Measurements from ENCODE around the gene TCAF2. TPM values are rescaled to one million over a fixed set of nuclear protein-coding genes. Genes with fewer than 3 reads are reported as not detected.
"Not testable (repeated sequence)": the region's sequence is repeated elsewhere in the genome, so short reads cannot be mapped to it uniquely, and the experiment has no call there.

Gene TCAF2
- total and polyA plus RNA-seq, 2 donors (not counting 1 experiment from before 2014, with no cell fraction given) = 1.5 to 3.1 TPM

DNA sequence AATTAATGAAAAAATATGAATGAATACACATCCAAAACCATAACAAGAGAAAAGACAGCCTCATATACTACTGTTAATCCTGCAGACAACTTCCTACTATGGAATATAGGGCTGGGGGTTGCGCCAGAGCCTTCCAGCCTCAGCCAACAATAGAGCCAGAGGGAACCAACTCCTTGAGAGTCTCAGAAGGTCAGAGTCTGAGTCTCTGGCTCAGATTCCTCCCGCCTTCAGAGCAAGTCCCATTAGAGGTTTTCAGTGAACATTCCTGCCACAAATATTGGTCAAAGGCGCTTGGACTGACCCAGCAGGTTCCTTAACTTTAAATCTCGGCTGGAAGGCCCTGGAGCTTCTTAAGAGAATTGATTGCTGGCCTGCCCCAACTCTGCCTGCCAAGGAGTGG lies 11.7 kb downstream of the TCAF2 start:
- H3K79me2 ChIP-seq (ENCODE audit: control insufficient read depth, insufficient read depth, low read length); H2AFZ ChIP-seq (ENCODE audit: low read length); DNase-seq (ENCODE audit: low read depth in 2 of 2); H4K20me1 ChIP-seq (ENCODE audit: control insufficient read depth, extremely low read depth, insufficient read depth, low read length); H3K9ac ChIP-seq (ENCODE audit: insufficient read depth, low read length); H3K4me1 ChIP-seq (ENCODE audit: control insufficient read depth, extremely low read depth, insufficient read depth, low read length); H3K4me3 ChIP-seq (replicated peaks in 1 of 4; ENCODE audit: control extremely low read depth in 1 of 4, insufficient read depth in 1 of 4, low read depth in 3 of 4, low read length in 4 of 4); H3K9me3 ChIP-seq (ENCODE audit: control insufficient read depth, insufficient read depth, low read depth, low read length); H3K27ac ChIP-seq (ENCODE audit: insufficient read depth, low read length); H3K4me2 ChIP-seq (ENCODE audit: extremely low read depth, insufficient read depth, low read length); H3K36me3 ChIP-seq (ENCODE audit: control insufficient read depth, insufficient read depth, low read length); H3K27me3 ChIP-seq (ENCODE audit: control insufficient read depth, insufficient read depth, low read length): not testable (repeated sequence)

DNA sequence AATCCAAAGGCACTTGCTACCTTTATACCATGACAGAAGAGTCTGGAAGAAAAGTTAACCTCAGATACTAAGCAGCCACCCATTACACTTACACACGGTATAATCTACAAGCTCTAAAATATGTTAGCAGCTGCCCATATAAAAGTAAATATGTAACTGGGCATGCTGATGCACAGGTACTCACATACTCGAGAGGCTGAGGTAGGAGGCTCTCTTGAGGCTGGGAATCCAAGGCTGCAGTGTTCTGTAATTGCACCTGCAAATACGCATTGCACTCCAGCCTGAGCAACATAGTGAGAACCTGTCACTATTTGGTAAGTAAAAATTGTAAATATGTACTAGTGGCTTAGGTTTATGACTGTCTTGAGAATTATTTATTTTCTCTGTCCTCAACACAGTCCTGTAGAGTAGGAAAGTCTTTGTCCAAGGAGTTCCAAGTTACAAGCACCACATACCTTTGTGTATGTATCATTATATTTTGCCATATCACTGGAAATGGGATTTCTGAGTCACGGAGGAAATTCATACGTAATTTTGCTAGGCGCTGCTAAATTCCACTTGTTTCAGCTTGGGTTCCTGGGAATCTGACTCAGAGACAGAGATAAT lies 12.3 kb downstream of the TCAF2 start:
- not testable (repeated sequence) for H3K79me2 ChIP-seq (ENCODE audit: control insufficient read depth, insufficient read depth, low read length); H3K9me3 ChIP-seq (ENCODE audit: control insufficient read depth, insufficient read depth, low read depth, low read length); H3K36me3 ChIP-seq (ENCODE audit: control insufficient read depth, insufficient read depth, low read length); H3K27me3 ChIP-seq (ENCODE audit: control insufficient read depth, insufficient read depth, low read length); H3K4me2 ChIP-seq (ENCODE audit: extremely low read depth, insufficient read depth, low read length); DNase-seq (ENCODE audit: low read depth in 2 of 2); H2AFZ ChIP-seq (ENCODE audit: low read length); H3K27ac ChIP-seq (ENCODE audit: insufficient read depth, low read length); H4K20me1 ChIP-seq (ENCODE audit: control insufficient read depth, extremely low read depth, insufficient read depth, low read length); H3K4me1 ChIP-seq (ENCODE audit: control insufficient read depth, extremely low read depth, insufficient read depth, low read length); H3K9ac ChIP-seq (ENCODE audit: insufficient read depth, low read length); H3K4me3 ChIP-seq (replicated peaks in 1 of 4; ENCODE audit: control extremely low read depth in 1 of 4, insufficient read depth in 1 of 4, low read depth in 3 of 4, low read length in 4 of 4)

DNA sequence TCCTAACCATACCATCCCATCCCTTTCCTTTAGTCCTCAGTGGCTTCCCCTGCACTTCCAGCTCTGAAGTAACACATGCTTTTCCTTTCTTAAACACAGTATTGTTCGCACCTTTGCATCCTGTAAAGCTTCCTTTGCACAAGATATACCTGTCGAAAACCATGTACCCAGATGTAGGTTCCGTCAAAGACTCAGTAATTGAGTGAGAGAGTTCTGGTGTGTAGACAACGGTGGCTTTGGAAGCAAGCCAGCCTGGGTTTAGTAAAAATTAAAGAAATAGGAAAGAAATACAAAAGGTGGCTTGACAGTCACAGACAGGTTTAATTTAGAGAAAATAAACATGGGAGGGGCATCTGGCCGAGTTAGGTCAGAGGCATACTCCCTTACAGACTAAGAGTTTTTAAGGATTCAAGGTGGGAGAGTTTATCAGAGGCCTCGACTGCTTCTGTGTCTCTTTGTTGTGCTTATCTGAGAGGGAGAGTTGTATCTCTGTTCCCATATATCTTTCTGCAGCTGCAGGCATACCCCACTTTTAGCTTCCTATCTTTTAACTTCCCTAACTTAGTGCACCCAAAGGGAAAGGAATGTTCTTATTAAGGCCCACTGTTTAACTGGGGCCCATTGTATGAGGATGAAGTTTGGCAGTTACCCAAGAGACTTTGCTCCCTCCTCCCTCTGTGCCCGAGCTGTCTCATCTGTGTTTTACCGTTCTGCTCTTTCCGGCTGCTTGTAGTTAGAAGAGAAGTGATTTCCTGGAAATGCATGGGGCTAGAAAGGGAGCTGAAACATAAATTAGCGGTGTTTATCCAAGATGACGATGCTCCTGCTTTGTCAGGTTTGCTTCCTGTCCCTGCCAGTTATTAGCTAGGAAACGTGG lies 14.8 kb downstream of the TCAF2 start:
- DNase-seq (ENCODE audit: low read depth in 2 of 2); H3K9ac ChIP-seq (ENCODE audit: insufficient read depth, low read length); H2AFZ ChIP-seq (ENCODE audit: low read length); H3K27ac ChIP-seq (ENCODE audit: insufficient read depth, low read length); H3K36me3 ChIP-seq (ENCODE audit: control insufficient read depth, insufficient read depth, low read length); H3K4me2 ChIP-seq (ENCODE audit: extremely low read depth, insufficient read depth, low read length); H3K79me2 ChIP-seq (ENCODE audit: control insufficient read depth, insufficient read depth, low read length); H3K4me1 ChIP-seq (ENCODE audit: control insufficient read depth, extremely low read depth, insufficient read depth, low read length); H3K9me3 ChIP-seq (ENCODE audit: control insufficient read depth, insufficient read depth, low read depth, low read length); H4K20me1 ChIP-seq (ENCODE audit: control insufficient read depth, extremely low read depth, insufficient read depth, low read length); H3K4me3 ChIP-seq (replicated peaks in 1 of 4; ENCODE audit: control extremely low read depth in 1 of 4, insufficient read depth in 1 of 4, low read depth in 3 of 4, low read length in 4 of 4); H3K27me3 ChIP-seq (ENCODE audit: control insufficient read depth, insufficient read depth, low read length): not testable (repeated sequence)

DNA sequence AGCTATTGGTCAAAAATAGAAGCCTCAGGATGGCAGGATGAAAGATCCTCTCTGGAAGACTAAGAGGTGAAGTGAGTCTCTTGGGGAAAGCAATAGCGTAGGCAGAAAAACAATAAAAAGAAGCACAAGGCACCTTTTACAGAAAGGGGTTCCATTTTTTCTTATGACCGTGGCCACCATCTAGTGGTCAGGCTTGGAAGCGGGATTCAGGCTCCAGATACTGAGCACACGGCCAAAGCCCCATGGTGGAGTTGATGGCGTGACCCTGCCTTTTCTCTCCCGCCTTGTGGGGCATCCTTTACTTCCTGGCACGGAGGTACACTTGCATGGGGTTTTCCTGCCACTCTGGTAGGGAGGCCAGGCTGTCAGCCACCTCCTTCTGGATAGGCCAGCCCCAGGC lies 18.6 kb downstream of the TCAF2 start:
- not testable (repeated sequence) for H3K79me2 ChIP-seq (ENCODE audit: control insufficient read depth, insufficient read depth, low read length); H4K20me1 ChIP-seq (ENCODE audit: control insufficient read depth, extremely low read depth, insufficient read depth, low read length); H3K4me3 ChIP-seq (replicated peaks in 1 of 4; ENCODE audit: control extremely low read depth in 1 of 4, insufficient read depth in 1 of 4, low read depth in 3 of 4, low read length in 4 of 4); H3K27me3 ChIP-seq (ENCODE audit: control insufficient read depth, insufficient read depth, low read length); H3K27ac ChIP-seq (ENCODE audit: insufficient read depth, low read length); H3K9me3 ChIP-seq (ENCODE audit: control insufficient read depth, insufficient read depth, low read depth, low read length); H3K9ac ChIP-seq (ENCODE audit: insufficient read depth, low read length); H3K36me3 ChIP-seq (ENCODE audit: control insufficient read depth, insufficient read depth, low read length); H3K4me2 ChIP-seq (ENCODE audit: extremely low read depth, insufficient read depth, low read length); H3K4me1 ChIP-seq (ENCODE audit: control insufficient read depth, extremely low read depth, insufficient read depth, low read length); DNase-seq (ENCODE audit: low read depth in 2 of 2); H2AFZ ChIP-seq (ENCODE audit: low read length)

DNA sequence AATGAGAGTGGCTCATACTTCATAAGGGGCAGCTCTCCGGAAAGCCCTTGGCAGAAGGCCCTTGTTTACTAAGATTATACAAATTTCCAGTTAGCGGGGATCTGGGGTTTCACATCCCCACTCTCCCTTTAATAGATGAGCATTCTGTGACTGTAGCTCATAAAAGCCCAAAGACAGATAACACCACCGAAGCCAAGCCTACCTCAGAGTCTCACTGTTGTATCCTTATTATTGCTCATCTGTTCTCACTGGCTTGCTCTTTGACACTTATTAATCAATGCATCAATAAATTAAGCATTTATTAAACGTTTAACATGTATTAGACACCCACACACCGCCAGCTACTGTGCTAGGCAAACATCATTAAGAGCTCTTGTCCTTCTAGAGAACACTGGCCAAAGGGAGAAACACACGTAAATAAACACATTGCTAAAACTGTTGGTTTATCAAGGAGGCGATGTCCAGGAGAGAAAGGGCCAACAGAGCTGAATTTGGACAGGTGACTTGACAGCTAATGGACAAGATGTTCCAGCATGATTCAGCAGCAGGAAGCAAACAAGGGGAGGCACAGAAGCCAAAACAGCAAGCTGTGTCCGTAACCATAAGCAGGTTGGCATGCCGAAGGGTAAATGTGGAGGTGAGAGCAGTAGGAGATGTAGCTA lies 19.9 kb downstream of the TCAF2 start:
- not testable (repeated sequence) for H3K4me2 ChIP-seq (ENCODE audit: extremely low read depth, insufficient read depth, low read length); H3K79me2 ChIP-seq (ENCODE audit: control insufficient read depth, insufficient read depth, low read length); H3K36me3 ChIP-seq (ENCODE audit: control insufficient read depth, insufficient read depth, low read length); H3K4me1 ChIP-seq (ENCODE audit: control insufficient read depth, extremely low read depth, insufficient read depth, low read length); H3K4me3 ChIP-seq (replicated peaks in 1 of 4; ENCODE audit: control extremely low read depth in 1 of 4, insufficient read depth in 1 of 4, low read depth in 3 of 4, low read length in 4 of 4); H3K27ac ChIP-seq (ENCODE audit: insufficient read depth, low read length); H3K9me3 ChIP-seq (ENCODE audit: control insufficient read depth, insufficient read depth, low read depth, low read length); H3K27me3 ChIP-seq (ENCODE audit: control insufficient read depth, insufficient read depth, low read length); H4K20me1 ChIP-seq (ENCODE audit: control insufficient read depth, extremely low read depth, insufficient read depth, low read length); H2AFZ ChIP-seq (ENCODE audit: low read length); DNase-seq (ENCODE audit: low read depth in 2 of 2); H3K9ac ChIP-seq (ENCODE audit: insufficient read depth, low read length)

DNA sequence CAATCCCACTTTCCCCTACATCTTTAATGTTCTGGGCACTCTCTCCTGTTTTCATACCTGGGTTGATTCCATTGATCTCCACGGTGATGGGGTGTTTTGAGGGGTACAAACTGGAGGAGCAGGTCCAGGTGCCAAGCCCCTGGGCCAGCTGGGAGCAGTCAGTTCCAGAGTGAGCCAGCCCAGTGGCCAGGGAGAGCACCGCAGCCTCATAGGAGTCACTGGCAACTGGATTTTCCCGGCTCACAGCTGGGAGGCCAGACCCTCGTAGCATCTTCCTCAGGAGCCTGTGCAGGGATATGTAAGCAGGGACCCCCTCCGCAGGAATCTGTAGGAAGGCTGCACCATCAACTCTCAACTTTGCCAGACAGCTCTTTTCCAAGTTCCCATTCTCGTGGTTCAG lies 25.8 kb downstream of the TCAF2 start:
- H3K36me3 ChIP-seq (ENCODE audit: control insufficient read depth, insufficient read depth, low read length); DNase-seq (ENCODE audit: low read depth in 2 of 2); H2AFZ ChIP-seq (ENCODE audit: low read length); H3K4me3 ChIP-seq (replicated peaks in 1 of 4; ENCODE audit: control extremely low read depth in 1 of 4, insufficient read depth in 1 of 4, low read depth in 3 of 4, low read length in 4 of 4); H3K9ac ChIP-seq (ENCODE audit: insufficient read depth, low read length); H3K4me1 ChIP-seq (ENCODE audit: control insufficient read depth, extremely low read depth, insufficient read depth, low read length); H3K4me2 ChIP-seq (ENCODE audit: extremely low read depth, insufficient read depth, low read length); H3K27me3 ChIP-seq (ENCODE audit: control insufficient read depth, insufficient read depth, low read length); H3K9me3 ChIP-seq (ENCODE audit: control insufficient read depth, insufficient read depth, low read depth, low read length); H4K20me1 ChIP-seq (ENCODE audit: control insufficient read depth, extremely low read depth, insufficient read depth, low read length); H3K79me2 ChIP-seq (ENCODE audit: control insufficient read depth, insufficient read depth, low read length); H3K27ac ChIP-seq (ENCODE audit: insufficient read depth, low read length): not testable (repeated sequence)
